ENCODE data around the gene PLCB4.

PLCB4 gene

DNA sequence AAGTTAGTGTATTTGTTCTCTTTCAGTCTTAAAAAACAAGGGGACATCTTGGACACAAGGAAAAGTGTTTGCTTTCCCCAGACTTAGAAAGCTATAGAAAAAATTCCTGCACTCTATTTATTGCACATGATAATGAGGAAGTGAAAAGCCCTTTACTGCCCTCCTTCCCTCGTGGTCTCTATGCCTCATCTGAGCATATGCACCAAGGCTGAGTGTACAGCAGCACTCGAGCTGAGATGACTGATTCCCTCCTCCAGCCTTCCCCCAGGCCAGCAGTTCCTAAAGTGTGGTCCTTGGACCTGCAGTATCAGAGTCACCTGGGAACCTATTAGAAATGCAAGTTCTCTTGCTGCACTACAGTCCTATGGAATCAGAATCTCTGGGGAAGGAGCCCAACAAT is 431.2 kb downstream of the PLCB4 start:
- no peak for DNase-seq

DNA sequence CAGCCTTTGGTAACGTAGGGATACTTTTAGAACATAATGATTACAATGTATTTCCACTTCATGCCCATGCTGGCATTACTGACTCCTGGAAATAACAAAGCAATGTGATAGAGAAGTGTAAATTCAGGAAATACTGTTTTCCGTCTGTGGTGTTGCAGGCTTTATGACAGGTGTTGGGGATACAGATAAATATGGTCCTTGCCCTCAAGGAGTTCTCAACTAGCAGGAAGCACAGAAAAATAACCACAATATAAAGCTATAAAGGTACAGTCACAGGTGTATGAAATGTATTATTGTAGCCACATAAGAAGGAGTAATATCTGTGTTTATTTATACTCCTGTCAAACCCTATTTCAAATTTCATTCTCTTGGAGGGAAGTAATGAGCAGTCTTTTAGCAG is 432.6 kb downstream of the PLCB4 start:
- DNase-seq: no peak

DNA sequence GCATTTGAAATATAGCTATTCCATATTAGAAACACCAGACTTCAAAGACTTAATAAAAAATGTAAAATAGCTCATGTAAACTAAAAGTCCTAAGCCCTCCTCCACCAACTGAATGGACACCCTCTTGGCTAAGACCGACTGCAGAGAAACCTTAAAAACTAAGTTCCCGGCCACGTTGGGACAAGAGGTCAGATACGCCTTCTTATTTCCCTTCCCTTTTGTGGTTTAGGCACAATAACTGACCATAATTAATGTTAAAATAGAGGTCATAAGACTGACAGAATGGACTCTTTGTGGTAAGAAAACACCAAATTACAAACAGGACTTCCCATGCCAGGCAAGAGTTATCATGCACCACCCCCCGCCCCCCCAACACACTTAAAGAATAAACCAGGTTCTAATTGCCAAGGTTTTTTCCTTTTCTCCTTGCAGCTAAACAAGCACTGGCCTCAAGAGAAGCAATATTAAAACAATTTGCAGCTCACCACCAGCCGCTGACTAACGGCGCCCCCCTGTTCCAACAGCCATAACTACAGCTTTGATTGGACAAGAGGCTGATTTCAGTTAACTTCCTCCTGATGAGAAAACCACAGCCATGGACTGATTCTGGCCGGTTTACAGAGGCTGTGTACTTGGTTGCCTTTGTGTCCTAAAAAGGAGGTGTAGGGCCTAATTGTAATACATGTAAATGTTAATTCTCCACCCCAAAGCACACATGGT is 434.8 kb downstream of the PLCB4 start:
- DNase-seq: peak; percentile 60

DNA sequence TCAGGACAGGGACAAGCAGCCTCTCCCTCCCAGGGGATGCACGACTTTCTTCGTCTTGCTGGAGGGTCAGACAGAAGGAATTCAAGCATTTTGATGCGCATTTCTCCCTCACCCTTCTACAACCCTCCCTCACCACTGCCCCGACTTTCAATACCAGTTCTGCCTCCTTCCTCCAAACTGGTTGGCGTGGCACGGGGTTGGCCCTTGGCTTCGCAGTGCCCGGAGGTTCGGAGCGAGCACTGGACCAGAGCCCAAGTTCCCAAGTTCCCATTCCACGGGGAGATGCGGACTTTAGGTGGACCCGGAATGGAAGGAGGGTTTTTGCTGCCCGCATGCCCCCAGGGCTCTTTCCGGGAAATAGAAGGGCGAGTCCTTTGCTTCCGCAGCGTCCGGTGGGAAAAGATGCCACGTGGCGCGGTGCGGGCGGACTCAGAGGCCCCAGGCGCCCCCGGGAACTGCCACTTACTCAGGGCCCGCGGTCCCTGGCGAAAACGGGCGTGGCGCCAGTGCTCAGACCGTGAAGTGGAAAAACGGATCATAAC is 437.5 kb downstream of the PLCB4 start:
- DNase-seq: no peak

DNA sequence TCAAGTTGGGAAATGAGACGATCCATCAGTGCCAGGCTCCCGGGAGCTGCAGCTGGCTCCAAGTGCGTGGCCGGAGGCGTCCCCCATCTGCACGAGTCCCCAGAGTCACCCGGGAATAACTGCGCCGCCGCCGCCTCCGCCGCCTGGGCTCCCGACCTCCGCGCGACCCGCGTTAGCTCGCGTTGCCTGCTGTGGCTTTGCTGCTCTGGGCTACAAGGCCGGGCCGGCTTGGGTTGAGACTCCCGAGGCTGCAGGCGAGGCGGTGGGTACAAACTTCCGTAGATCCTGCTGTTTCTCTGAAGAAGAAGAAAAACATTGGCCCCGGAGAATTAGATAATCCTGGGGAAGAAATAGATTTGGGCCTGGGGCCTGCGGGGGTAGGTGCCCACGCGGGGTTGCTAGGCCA is 438.1 kb downstream of the PLCB4 start:
- no peak for DNase-seq

DNA sequence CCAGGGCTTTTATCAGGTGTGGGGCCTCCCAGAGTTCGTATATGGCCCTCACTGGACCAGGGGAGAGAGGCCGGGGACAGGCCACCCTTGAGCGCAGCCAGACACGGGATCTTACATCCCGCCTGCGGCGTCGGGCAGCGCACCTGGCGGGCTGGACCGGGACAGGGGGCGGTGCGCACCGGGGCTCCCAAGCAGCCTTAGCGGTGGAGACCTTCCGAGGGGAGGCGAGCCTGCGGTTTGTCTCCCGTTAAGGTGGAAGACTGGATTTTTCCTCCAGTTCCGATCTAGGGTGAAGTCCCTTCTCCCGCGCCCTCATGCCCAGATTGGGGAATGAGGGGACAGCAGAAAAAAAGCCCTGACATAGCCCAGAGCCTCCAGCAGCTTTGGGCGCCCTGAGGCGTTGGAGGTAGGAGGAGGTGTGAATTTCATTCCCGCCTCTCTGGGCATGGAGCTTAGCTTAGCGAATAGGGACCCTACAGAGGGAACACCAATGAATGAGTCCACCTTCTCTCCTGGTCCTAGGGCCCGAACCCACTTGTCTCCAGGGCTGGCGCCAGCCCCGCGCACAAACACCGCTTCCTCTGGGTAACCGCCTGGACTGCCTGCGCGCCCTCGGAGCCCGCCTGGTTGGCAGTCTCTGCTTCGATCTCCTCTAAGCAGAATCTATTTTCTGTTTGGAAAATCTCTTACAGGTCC is 438.8 kb downstream of the PLCB4 start:
- no peak for DNase-seq

DNA sequence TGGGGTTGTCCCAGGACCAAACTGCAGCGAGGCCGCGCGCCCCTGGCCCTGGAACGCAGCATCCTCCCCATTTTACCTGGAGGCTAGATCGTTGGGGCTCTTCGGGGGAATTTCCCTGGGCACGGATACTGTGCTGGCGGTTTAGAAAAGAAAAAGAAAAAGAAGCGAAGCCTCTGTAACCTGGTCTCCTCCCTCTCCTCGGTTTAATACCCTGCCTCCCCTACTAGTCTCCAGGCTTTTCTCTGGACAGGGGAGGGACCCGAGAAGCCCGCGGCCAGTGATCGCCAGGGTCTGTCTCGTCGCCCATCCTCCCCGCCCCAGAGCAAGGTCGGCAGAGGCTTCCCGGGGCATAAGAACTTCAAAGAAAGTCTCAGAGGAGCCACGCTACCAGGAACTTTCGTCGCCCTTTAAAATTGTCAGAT is 439.4 kb downstream of the PLCB4 start:
- DNase-seq: no peak

DNA sequence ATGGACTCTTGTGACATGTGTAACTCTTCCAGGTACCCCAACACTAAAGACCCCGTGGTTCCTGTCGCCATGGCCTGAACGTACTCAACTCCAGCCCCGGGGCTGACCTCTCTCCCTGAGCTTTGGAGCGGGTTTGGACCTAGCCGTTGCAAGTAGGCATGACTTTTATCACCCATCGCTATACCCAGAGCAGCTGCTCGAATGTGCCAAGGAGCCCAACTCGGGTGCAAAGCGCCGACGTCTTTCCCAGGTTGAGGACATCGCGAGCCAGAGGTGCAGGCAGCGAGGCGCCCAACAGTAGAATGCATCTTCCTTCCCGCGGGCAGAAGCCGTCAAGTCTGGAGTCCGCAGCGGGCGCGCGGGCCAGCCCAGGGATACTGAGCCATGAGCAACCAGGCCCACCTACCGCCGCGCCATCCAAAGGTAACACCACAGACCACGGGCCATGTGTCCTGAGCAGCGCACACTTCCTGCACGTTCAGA is 439.9 kb downstream of the PLCB4 start:
- DNase-seq: no peak

DNA sequence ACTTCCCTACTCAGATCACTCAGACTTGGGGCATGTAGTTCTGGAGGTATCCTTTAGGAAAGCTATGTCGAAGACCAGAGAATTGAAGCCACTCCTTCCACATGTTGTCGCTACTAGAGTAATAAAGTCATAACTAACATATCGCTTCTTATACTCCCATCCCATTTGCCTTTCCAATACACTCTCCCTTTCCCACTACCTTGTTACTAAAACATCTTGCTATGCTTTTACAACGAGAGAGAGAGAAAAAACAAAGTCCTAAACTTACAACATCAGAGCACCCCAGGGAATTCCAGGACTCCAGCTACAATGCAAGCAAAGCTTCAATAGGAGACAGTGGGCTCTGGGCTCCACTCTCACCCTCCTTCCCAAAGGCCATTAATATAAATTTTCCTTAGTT is 440.4 kb downstream of the PLCB4 start:
- DNase-seq: no peak

DNA sequence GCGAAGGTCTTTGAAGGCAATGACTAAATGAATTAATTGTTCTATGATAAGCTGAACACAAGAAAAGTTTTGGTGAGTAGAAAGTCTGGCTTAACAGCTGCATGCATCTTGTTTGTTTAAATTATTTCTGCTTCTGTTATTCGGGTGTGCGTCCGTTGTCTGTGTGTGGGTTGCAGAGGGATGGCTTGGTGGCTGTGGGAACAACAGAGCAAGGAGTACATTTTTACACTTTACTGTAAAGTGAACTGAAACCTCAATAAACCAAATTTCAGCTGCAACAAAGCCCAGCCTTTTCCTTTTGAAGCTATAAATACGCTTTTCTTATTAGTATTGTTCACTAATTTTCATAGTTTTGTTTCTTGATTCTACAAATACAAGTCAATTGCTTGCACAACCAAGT is 442.0 kb downstream of the PLCB4 start:
- no peak for DNase-seq

DNA sequence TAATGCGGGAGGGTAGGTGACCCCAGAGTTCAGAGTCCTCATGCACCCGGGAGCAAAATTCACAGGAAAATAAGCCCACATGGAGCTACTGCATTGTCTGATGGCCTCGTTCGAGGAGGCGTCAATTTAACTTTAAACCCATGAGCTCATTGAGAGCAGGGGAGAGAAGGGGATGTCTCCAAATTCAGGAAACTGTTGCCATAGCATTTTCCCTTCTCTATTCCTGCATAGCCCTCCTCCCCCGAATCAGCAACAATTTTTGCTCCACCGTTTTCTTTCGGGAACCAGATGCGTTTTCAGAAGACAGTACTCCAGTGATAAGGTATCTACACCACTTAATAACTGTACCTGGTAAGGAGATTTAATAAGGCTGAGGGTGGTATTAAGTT is 445.2 kb downstream of the PLCB4 start:
- DNase-seq: no peak

DNA sequence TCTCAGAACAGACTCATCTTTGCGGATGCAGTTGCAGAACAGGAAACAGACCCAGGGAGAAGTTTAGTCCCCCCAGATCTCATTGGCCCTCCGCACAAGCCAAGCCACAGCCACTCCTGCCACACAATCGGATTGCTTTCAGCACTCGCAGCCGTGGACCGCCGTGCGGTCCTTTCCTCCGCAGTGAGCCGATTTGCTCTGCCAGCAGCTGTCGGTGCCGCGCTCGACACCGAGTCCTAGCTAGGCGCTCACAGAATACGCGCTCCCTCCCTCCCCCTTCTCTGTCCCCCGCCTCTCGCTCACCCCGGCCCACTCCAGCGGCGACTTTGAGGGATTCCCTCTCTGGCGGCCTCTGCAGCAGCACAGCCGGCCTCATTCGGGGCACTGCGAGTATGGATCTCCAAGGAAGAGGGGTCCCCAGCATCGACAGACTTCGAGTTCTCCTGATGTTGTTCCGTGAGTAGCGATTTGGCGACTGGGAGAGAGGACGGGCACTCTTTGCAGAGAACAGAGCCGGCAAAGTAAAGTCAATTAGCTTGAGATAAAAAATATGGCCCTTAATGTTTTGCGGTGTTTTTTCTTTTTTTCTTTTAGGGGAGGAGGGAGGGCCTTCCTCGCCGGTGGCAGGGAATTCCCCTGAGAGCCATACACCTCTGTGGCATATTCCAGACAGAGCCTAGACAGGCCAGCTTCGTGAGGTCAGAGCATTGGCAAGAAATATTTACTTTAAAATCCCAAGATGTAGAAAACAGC is 445.8 kb downstream of the PLCB4 start, which contains the start of gene LAMP5:
TSS of gene LAMP5 (plus strand) at position 130 of the 753 bp plus-strand sequence. CDS start at position 393, 263 bp downstream.
- DNase-seq: peak; percentile 41

DNA sequence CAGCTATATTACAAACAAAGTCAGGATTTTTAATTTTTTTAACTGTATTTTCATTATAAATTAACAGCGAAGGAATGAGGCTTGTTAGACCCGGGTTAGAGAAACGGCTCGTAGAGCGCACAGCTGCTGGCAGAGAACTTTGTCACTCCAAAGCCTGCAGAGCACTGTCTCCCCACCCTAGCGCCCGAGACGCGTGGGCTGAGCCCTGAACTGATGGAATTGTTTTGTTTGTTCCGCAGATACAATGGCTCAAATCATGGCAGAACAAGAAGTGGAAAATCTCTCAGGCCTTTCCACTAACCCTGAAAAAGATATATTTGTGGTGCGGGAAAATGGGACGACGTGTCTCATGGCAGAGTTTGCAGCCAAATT is 446.3 kb downstream of the PLCB4 start:
- DNase-seq: no peak

DNA sequence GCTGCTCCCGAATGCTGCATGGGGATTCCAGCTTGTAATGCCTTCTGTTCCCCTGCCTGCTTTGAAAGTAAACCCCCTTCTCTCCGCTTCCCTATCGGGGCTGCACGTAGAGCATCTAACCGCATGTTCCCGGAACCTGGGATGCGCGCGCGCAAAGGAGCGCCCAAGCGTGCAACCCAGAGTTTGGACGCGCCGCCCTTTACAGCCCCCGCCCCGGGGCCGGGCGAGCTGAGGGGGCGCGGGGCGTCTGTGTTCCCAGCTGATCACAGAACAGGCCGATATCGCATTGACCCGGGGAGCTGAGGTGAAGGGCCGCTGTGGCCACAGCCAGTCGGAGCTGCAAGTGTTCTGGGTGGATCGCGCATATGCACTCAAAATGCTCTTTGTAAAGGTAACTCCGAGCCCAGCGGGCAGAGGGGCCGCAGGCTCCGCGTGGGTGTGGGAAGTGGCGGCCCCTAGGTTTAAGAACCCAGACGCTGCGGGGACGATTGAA is 446.9 kb downstream of the PLCB4 start:
- no peak for DNase-seq

DNA sequence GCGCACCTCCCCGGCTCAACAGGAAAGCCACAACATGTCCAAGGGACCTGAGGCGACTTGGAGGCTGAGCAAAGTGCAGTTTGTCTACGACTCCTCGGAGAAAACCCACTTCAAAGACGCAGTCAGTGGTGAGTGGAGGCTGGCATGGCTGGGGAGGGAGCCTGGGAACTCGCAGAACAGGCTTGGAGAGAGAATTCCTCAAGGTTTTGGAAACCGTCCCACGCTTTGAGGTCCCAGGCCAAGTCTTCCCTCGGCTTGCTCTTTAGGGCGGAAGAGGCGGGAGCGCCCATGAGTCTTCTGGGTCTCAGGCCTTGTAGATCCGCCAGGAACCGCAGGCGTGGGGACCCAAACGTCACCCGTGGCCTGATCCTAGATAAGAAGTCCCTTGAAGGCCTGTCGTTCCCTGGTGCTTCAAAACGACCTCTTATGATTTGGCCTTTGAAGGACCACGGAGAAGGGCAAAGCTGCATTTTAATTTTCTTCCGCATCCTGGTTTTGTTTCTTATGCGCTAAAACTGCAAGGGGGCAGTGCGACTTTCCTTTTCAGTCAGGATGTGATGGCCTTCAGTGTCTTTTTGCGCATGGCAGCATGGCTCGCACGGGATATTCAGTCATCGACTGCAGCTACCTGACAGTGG is 447.5 kb downstream of the PLCB4 start:
- DNase-seq: peak; percentile 36

DNA sequence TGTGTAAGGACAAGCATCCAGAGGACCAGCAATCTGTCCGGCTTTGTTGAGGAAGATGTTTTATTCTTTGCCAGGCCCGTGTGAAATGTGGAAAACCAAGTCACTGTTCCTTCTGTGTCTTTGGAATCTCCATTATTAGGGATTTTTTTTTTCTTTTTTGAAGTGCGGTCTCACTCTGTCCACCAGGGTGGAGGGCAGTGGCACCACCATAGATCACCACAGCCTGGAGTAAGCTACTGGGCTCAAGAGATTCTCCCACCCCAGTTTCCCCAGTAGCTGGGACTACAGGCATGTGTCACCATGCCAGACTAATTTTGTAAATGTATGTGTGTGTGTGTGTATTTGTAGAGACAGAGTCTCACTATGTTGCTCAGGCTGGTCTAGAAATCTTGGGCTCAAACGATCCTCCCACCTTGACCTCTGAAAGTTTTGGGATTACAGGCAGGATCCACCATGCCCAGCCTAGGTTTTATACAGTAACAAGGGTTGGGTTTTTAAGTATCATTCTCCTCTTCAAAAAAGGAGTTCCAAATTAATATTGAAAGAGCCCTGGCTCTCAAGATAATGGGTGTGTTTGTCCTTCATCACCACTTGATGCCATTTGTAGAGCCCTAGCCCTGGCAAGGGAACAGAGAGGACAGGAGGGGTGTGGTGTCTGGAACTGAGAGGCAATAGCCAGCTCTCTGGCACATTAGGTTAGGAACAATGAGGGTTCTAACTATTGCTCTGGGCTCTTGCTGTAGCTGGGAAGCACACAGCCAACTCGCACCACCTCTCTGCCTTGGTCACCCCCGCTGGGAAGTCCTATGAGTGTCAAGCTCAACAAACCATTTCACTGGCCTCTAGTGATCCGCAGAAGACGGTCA is 448.6 kb downstream of the PLCB4 start:
- no peak for DNase-seq

DNA sequence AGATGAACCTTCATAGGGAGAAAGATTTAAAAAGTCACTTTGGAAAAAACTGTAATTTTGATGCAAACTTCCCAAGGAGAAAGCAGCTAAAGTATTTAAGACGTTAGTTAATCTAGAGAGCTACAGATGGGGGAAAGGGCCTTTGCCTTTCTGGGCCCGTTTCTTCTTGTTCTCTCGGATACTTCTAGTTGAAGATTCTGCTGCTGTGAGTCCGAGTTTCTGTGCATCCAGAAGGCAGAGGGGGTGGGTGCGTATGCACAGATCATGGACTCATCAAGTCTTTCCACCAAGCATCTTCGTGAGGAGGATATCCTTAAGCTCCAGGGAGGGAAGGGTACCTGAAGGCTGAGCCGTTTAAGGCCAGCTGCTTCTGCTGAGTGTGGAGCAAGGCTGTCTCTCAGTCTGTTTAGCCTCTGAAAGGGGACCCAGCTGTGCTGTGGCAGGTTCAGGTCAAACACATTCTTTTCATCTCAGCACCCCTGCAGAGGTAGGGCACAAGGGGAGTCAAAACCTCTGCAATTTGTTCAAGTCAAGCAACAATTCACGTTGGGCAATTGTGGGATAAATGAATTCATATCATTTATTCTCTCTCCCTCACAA is 449.8 kb downstream of the PLCB4 start:
- DNase-seq: no peak

DNA sequence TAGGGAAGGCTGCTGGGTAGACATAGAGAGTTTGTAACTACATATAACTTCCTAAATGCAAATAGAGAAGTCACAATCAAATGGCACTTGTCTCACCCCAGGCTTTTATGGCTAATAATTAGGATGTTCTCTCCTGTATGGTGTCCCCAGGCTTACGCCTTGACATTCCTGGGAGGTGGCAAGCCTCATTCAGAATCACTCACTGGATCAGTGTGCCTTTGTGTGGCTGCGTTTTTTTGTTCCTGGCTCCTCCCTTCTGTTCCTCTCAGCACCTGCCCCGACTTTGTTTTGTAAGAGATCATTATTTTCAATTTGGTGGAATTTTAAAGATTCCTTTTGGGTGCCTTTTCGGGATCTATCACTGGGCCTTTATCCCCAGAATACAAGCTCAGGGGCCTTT is 451.2 kb downstream of the PLCB4 start:
- no peak for DNase-seq

DNA sequence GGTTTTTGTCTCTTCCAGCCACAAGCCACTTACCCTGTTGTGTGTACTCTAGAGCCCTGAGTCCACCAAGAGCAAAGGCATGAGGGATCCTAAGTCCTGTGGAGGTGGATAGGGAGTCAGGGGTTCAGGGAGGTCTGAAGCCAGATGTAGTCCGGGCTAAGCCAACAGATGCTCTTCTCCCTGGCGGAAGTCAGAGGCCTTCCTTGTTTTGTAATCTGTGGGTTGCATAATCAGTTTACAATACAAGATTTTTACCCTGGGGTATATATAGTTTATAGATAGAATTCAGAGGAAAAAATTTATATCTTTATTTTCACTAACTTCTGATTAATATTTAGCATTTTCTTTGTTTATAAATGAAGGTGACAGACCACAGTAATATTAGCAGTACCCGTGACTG is 454.7 kb downstream of the PLCB4 start:
- no peak for DNase-seq
